CD4-positive, alpha-beta memory T cell (primary cell): ENCODE results near the gene CORO2A. TPM values are rescaled to one million over a fixed set of nuclear protein-coding genes. Genes with fewer than 3 reads are reported as not detected.
A peak's percentile ranks its signal among the peaks of the same experiment; 100 is the strongest.
"Not testable (repeated sequence)": the region's sequence is repeated elsewhere in the genome, so short reads cannot be mapped to it uniquely, and the experiment has no call there.

Source experiments
- CTCF ChIA-PET: fragments of 350-600 bp; sonication (Branson Sonifier 250); formaldehyde crosslinking; loops from one replicate; lab custom pipeline; 2021; ENCODE audit warnings: inconsistent platforms; ENCODE audit not compliant: partially characterized antibody; lab: Charles Lee
- POLR2A ChIA-PET: fragments of 350-600 bp; sonication (Branson Sonifier 250); formaldehyde crosslinking; loops from one replicate; lab custom pipeline; 2021; ENCODE audit not compliant: partially characterized antibody; lab: Charles Lee
- DNase-seq, 5 donors: peaks; one replicate each; pipeline versions ENCODE4 v3.0.0 to v3.0.0-alpha.2; 2020 to 2022; ENCODE audit warnings: mixed read lengths in 1 of 5
- H3K27ac ChIP-seq: one replicate; pipeline ENCODE4 v1.7.0; 2013; ENCODE audit warnings: low read depth, low read length
- H3K27me3 ChIP-seq: 2 replicates; pipeline ENCODE4 v1.7.0; 2013; ENCODE audit warnings: mild to moderate bottlenecking, low read length, moderate library complexity; ENCODE audit not compliant: insufficient read depth
- H3K36me3 ChIP-seq: 2 replicates; pipeline ENCODE4 v1.7.0; 2013; ENCODE audit warnings: mild to moderate bottlenecking, low read length, moderate library complexity; ENCODE audit not compliant: insufficient read depth
- H3K4me1 ChIP-seq: 2 replicates; pipeline ENCODE4 v1.7.0; 2013; ENCODE audit warnings: mild to moderate bottlenecking, low read length, moderate library complexity; ENCODE audit not compliant: insufficient read depth
- H3K4me3 ChIP-seq, 2 donors: one replicate each; pipeline ENCODE4 v1.7.0; 2013; ENCODE audit warnings: low read length in 2 of 2, mild to moderate bottlenecking in 1 of 2
- H3K9me3 ChIP-seq, 2 donors: one replicate each; pipeline ENCODE4 v1.7.0; 2013; ENCODE audit warnings: low read length in 2 of 2, control low read depth in 1 of 2; ENCODE audit not compliant: control insufficient read depth in 1 of 2
- H3K27ac Mint-ChIP-seq, 7 donors: one replicate each; pipeline ENCODE4 v1.8.0; 2020 to 2021; ENCODE audit warnings: mixed read lengths in 7 of 7, mild to moderate bottlenecking in 6 of 7, inconsistent platforms in 3 of 7, moderate library complexity in 3 of 7
- H3K27me3 Mint-ChIP-seq, 2 donors: one replicate each; pipeline ENCODE4 v1.8.0; 2020 to 2021; ENCODE audit warnings: mixed read lengths in 2 of 2
- H3K36me3 Mint-ChIP-seq, 2 donors: one replicate each; pipeline ENCODE4 v1.8.0; 2020 to 2021; ENCODE audit warnings: mixed read lengths in 2 of 2, inconsistent platforms in 1 of 2, mild to moderate bottlenecking in 1 of 2
- H3K4me1 Mint-ChIP-seq, 4 donors: one replicate each; pipeline ENCODE4 v1.8.0; 2020 to 2021; ENCODE audit warnings: mixed read lengths in 4 of 4, mild to moderate bottlenecking in 1 of 4
- H3K4me3 Mint-ChIP-seq, 8 donors: one replicate each; pipeline ENCODE4 v1.8.0; 2020 to 2021; ENCODE audit warnings: mixed read lengths in 8 of 8, mild to moderate bottlenecking in 7 of 8, moderate library complexity in 6 of 8, inconsistent platforms in 3 of 8
- H3K9me3 Mint-ChIP-seq, 8 donors: one replicate each; pipeline ENCODE4 v1.8.0; 2020 to 2021; ENCODE audit warnings: mixed read lengths in 8 of 8, mild to moderate bottlenecking in 5 of 8, inconsistent platforms in 3 of 8, moderate library complexity in 1 of 8
- intact Hi-C: fragments of 100-400 bp; cut with micrococcal nuclease; formaldehyde crosslinking; loops from one replicate; pipeline ENCODE4 v1.15.1; 2023
- polyA plus RNA-seq, 2 donors: library from polyadenylated mRNA; unstranded; fragments of 300-500 nt; fragmentation: Illumina TruSeq; gene quantifications; one replicate each; pipeline ENCODE4 v1.2.3, GENCODE V29; 2021
- total RNA-seq, 2 experiments: library from RNA; stranded (reverse); gene quantifications; one replicate each; pipeline ENCODE4 v1.2.3, GENCODE V29; 2021

CORO2A gene
- total and polyA plus RNA-seq, 4 experiments from 2014 or later = 4.4 to 11.9 (median 8.5) TPM

DNA sequence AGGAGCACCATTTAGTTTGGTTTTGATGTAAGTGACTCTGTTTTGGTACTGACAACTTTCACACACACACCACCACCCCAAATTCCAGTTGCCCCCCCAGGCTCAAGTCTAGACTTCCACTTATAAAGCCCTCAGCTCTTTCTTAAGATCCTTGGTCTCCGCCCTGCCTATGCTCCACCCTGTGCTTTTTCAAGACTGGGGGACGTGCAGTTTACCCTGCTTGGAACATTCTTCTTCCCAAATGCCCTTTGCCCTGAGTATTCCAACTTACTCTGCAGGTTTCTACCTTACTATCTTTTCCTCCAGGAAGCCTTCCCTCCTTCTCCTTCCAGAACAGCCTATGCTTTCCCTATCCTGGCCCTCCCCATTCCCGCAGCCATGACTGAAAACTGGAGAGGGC, 72.0 kb downstream of the CORO2A start:
- peaks cover 8 to 25% of the 10 kb centered on the region in 2 donors for H3K36me3 Mint-ChIP-seq
- ChIA-PET POLR2A (interaction anchor here (0.7 to 8.2 kb wide), 15 partner anchors 9 to 215 kb away, joined by 3 to 412 read pairs (median 4); partner anchors contain the start of genes CORO2A, TBC1D2 and TRMO), CTCF (interaction anchor here (1.0 to 6.6 kb wide), 15 partner anchors 9 to 196 kb away, joined by 3 to 60 read pairs (median 4); partner anchors contain the start of genes ANP32B and CORO2A)
- no peaks in the 10 kb centered on the region for H3K27me3 Mint-ChIP-seq
- DNase-seq = no peak
- peaks cover 35 to 59% (median 49%) of the 10 kb centered on the region in 4 donors for H3K4me1 Mint-ChIP-seq
- peaks cover 59% of the 10 kb centered on the region for H3K4me1 ChIP-seq
- intact Hi-C loops = no loop called here
- peak overlapping the region in 1 of 2 donors; percentile 6 for H3K4me3 ChIP-seq
- no peaks in the 10 kb centered on the region for H3K27me3 ChIP-seq
- no peaks in the 10 kb centered on the region for H3K9me3 Mint-ChIP-seq
- H3K27ac Mint-ChIP-seq = peak overlapping the region; percentile 89 to 94 (median 93)
- peak overlapping the region; percentile 55 for H3K27ac ChIP-seq
- no peaks in the 10 kb centered on the region for H3K9me3 ChIP-seq
- H3K36me3 ChIP-seq = peaks cover 12% of the 10 kb centered on the region
- peak overlapping the region; percentile 76 to 96 (median 88) for H3K4me3 Mint-ChIP-seq

DNA sequence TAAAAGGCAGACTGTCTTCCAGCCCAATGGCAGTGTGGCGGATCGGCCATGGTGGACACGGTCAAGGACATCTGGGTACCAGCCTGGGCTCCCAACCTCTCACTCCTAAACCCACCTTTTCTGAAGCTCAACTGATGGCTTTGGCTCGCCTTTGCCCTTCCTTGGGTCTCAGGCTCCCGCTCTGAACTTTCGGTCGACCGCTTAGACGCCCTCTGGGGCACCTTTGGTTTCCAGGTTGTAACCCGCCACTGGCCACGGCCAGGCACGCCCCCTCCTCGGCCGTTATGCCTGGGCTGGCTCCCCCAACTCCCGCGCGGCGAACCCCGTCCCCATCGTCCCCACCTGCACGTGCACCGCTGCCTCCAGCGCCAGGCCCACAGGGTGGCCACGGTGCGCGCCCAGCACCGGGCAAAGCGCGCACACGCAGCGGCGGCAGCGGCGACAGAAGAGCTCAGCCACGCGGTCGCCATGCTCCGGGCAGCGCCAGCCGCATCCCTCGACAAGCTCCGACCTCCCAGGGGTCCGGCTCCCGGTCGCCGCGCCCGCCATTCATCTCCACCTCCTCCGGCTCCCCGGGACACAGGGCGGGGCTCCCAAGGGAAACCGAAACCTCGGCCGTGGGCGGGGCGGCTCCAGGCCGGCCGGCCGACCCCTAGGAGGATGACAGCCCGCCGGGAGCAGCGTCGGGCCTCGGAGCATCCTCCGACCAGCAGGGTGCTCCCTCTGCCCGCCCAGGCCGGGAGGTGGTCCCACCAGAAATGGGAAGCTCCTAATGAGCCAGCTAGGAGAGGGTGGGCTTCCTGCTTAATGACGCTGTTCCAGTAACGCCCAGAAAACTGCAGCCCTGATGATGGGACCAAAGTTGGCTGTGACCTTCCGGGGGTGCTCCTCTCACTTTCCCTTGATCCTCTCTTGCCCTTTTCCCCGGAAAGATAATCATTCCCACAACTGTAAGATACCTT, 73.5 kb downstream of the CORO2A start, which contains the start of gene TRIM14:
TSS of gene TRIM14 (minus strand) at position 583 of the 962 bp plus-strand sequence. CDS start at position 549, 34 bp downstream.
- Histone ChIP-seq H3K4me3 (peak within 1 kb of the TSS; percentile 70 to 87), H3K4me1 (peaks cover 70% of the 10 kb centered on the region), H3K9me3 (no peaks in the 10 kb centered on the region), H3K27me3 (no peaks in the 10 kb centered on the region), H3K27ac (peak within 1 kb of the TSS; percentile 92), H3K36me3 (peaks cover 8% of the 10 kb centered on the region)
- POLR2A ChIA-PET = interaction anchor here (0.8 to 8.2 kb wide), 17 partner anchors 10 to 197 kb away, joined by 3 to 412 read pairs (median 8); partner anchors contain the start of genes ANP32B, CORO2A, NANS and TBC1D2
- Mint-ChIP-seq H3K27ac (peak within 1 kb of the TSS; percentile 89 to 99 (median 95)), H3K4me3 (peak within 1 kb of the TSS; percentile 87 to 96 (median 92)), H3K36me3 (peaks cover 8 to 16% of the 10 kb centered on the region in 2 donors), H3K9me3 (no peaks in the 10 kb centered on the region), H3K27me3 (no peaks in the 10 kb centered on the region), H3K4me1 (peaks cover 37 to 65% (median 50%) of the 10 kb centered on the region in 4 donors)
- peak; percentile 35 to 71 (median 45) for DNase-seq
- CTCF ChIA-PET = interaction anchor here (0.9 to 6.6 kb wide), 24 partner anchors 10 to 195 kb away, joined by 3 to 60 read pairs (median 6); partner anchors contain the start of genes CORO2A, NANS and TBC1D2
- intact Hi-C loops = loop anchor here (1.0 to 2.0 kb wide), 8 partner anchors 11 to 196 kb away; partner anchors contain the start of genes CORO2A, TBC1D2 and TRMO

DNA sequence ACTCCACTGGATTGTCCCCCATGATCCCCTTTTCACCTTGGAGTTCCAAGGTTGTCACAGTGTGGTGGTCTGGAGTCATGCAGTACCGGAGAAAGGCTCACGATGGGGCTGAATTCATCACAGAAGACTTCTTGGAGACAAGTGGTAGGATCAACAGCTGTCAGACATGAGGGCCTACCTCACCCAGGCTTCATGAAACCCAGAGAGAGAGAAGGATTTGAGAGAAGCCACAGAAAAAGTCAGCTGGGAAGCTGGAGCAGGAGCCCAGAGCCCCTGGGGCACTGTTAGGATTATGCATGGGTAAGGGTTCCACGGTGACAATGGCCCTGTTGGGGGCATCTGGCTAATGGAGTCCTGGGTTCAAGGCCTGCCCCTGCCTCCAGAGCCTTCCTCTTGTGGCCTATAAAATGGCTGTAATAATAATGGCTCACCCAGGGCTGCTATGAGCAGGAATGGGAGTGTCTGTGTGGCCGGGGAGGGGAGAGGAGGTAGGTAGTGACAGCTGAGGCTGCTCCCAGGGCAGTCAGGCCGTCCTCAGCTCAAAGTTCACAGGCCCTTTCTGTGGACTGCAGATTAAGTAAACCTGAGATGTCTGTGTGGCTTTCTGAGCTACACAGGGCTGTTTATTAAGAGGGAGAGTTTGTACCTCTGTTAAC, 74.3 kb downstream of the CORO2A start:
- H3K36me3 ChIP-seq = peaks cover 8% of the 10 kb centered on the region
- no peaks in the 10 kb centered on the region for H3K27me3 ChIP-seq
- intact Hi-C loops = loop anchor here (1.0 to 2.0 kb wide), 8 partner anchors 10 to 195 kb away; partner anchors contain the start of genes CORO2A, TBC1D2 and TRMO
- Mint-ChIP-seq H3K36me3 (peaks cover 8 to 16% of the 10 kb centered on the region in 2 donors), H3K4me3 (peak overlapping the region; percentile 87 to 96 (median 92)), H3K27me3 (no peaks in the 10 kb centered on the region), H3K27ac (peak overlapping the region; percentile 89 to 99 (median 95)), H3K9me3 (no peaks in the 10 kb centered on the region), H3K4me1 (peaks cover 40 to 70% (median 54%) of the 10 kb centered on the region in 4 donors)
- ChIA-PET POLR2A (interaction anchor here (0.8 to 8.2 kb wide), 15 partner anchors 10 to 196 kb away, joined by 3 to 412 read pairs (median 10); partner anchors contain the start of genes ANP32B, CORO2A, NANS and TBC1D2), CTCF (interaction anchor here (0.9 to 6.6 kb wide), 25 partner anchors 9 to 195 kb away, joined by 3 to 60 read pairs (median 6); partner anchors contain the start of genes CORO2A, NANS and TBC1D2)
- H3K27ac ChIP-seq = peak overlapping the region; percentile 92
- H3K4me3 ChIP-seq = peak overlapping the region; percentile 70 to 87
- peak; percentile 58 to 73 (median 60) for DNase-seq
- H3K9me3 ChIP-seq = no peaks in the 10 kb centered on the region
- peaks cover 78% of the 10 kb centered on the region for H3K4me1 ChIP-seq

DNA sequence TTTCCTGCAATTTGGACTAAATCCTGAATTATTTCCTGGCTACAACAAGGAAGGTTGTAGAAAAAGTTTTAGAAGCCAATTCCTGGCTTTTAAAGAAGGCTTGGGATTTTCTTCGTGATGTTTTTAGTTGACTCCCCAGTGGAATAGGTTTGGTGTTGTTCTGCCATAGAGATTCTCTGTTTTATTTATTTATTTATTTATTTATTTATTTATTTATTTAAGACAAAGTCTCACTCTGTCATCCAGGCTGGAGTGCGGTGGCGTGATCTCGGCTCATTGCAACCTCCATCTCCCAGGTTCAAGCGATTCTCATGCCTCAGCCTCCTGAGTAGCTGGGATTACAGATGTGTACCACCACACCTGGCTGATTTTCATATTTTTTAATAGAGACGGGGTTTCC, 75.3 kb downstream of the CORO2A start:
- H3K36me3 ChIP-seq, intact Hi-C loops, H3K27ac ChIP-seq, H3K27me3 Mint-ChIP-seq, DNase-seq, H3K27me3 ChIP-seq, H3K9me3 ChIP-seq, H3K9me3 Mint-ChIP-seq, H3K4me3 ChIP-seq: not testable (repeated sequence)
- POLR2A ChIA-PET = interaction anchor here (5.1 to 8.2 kb wide), 3 partner anchors 15 to 139 kb away, joined by 36 to 412 read pairs (median 112); partner anchors contain the start of gene TBC1D2
- Mint-ChIP-seq H3K4me1 (peaks cover 36 to 65% (median 50%) of the 10 kb centered on the region in 4 donors), H3K27ac (peak overlapping the region in 4 of 7 donors; percentile 32 to 95 (median 66)), H3K36me3 (peaks cover 10 to 16% of the 10 kb centered on the region in 2 donors), H3K4me3 (peak overlapping the region in 5 of 8 donors; percentile 21 to 96 (median 90))
- peaks cover 76% of the 10 kb centered on the region for H3K4me1 ChIP-seq
- CTCF ChIA-PET = interaction anchor here (1.1 to 5.3 kb wide), 9 partner anchors 8 to 139 kb away, joined by 3 to 54 read pairs (median 21); partner anchors contain the start of genes CORO2A and TBC1D2

DNA sequence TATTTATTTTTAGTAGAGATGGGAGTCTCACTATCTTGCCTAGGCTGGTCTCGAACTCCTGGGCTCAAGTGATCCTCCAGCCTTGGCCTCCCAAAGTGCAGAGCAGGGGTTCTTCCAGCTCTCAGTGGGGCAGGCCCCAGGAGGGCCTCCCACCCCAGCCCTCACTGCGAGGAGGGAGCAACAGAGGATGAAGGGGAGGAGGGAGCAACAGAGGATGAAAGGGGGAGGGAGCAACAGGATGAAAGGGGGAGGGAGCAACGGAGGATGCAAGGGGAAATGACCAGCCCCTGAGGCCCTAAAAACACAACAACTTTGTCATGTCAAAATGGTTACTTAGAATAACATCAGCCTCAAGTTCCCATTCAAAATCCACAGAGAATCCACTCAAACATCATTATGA, 83.4 kb downstream of the CORO2A start:
- peak overlapping the region; percentile 63 for H3K27ac ChIP-seq
- no peaks in the 10 kb centered on the region for H3K27me3 ChIP-seq
- intact Hi-C loops = no loop called here
- Mint-ChIP-seq H3K4me1 (peaks cover 54 to 88% (median 74%) of the 10 kb centered on the region in 4 donors), H3K27me3 (no peaks in the 10 kb centered on the region), H3K4me3 (peak overlapping the region in 6 of 8 donors; percentile 45 to 84 (median 62)), H3K9me3 (no peaks in the 10 kb centered on the region), H3K27ac (peak overlapping the region; percentile 86 to 98 (median 96)), H3K36me3 (peaks cover 48 to 56% of the 10 kb centered on the region in 2 donors)
- ChIA-PET CTCF (interaction anchor here (0.9 to 3.1 kb wide), 5 partner anchors 9 to 83 kb away, joined by 3 to 24 read pairs (median 4); partner anchors contain the start of genes CORO2A and TRIM14), POLR2A (interaction anchor here (0.9 to 18.2 kb wide), 9 partner anchors 10 to 186 kb away, joined by 3 to 412 read pairs (median 7); partner anchors contain the start of genes CORO2A, TBC1D2, TRIM14 and TRMO)
- DNase-seq = no peak
- H3K9me3 ChIP-seq = no peaks in the 10 kb centered on the region
- no peak overlapping the region for H3K4me3 ChIP-seq
- peaks cover 88% of the 10 kb centered on the region for H3K4me1 ChIP-seq
- peaks cover 10% of the 10 kb centered on the region for H3K36me3 ChIP-seq
